ENCODE data around the gene LY9.

The LY9 gene

GRCh38 chr1:160795951-160796383 lies at the start of gene LY9:
TSS of gene LY9 (plus strand) at chr1:160796174. CDS start at chr1:160796188, 14 bp downstream.
- no peak for DNase-seq

- no peak for DNase-seq
Observed at GRCh38 chr1:160746836-160747500, 49.0 kb upstream of the LY9 start.

- no peak for DNase-seq
Observed at GRCh38 chr1:160747717-160748116, 48.3 kb upstream of the LY9 start.

GRCh38 chr1:160748181-160748877 lies 47.6 kb upstream of the LY9 start:
- DNase-seq: no peak

- DNase-seq: no peak
Observed at GRCh38 chr1:160748878-160749269, 47.1 kb upstream of the LY9 start.

- no peak for DNase-seq
Observed at GRCh38 chr1:160750608-160751007, 45.4 kb upstream of the LY9 start.

DNA sequence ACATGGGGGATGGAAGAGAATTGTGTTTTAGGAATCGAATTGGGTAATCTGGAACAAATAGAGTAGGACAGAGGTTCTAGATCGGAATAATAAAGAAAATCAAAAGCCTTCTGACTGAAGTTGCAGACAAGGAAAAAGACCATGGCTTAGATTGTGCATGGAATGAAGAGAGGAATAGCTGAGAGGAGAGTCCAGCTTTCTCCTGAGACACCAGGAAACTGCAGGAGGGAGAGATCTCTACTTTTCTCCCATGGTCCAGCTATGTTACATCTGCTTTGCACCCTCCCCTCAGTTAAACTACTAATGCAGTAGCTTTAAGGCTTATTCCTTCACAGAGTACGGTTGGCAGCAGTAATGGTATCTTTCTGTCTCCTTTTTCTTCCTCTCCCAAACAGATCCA lies 43.6 kb upstream of the LY9 start:
- DNase-seq: no peak

DNA sequence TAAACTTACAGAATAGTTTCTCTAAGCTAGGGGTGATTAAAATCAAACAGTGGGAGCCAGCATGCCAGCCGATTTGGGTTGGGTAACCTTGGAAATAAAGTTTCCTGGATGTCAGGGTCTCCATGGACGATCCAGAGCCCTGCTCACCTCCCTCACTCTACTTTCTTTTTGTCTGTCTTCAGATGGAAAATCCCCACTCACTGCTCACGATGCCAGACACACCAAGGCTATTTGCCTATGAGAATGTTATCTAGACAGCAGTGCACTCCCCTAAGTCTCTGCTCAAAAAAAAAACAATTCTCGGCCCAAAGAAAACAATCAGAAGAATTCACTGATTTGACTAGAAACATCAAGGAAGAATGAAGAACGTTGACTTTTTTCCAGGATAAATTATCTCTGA lies 43.0 kb upstream of the LY9 start:
- no peak for DNase-seq

DNA sequence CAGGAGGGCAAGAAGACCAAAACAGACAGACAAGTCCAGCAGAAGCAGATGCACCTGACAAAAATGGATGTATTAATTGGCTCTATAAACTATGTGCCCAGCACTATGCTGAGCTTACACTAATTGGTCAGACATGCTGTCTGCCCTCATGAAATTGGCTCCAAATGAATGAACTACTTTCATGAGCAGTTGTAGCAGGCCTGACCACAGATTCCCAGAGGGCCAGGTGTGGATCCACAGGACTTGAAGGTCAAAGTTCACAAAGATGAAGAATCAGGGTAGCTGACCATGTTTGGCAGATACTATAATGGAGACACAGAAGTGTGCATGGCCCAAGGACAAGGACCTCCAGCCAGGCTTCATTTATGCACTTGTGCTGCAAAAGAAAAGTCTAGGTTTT lies 42.4 kb upstream of the LY9 start:
- no peak for DNase-seq

GRCh38 chr1:160755461-160755860 lies 40.5 kb upstream of the LY9 start:
- DNase-seq: no peak

- DNase-seq: no peak
Observed at GRCh38 chr1:160755911-160756848, 39.8 kb upstream of the LY9 start.

- DNase-seq: no peak
Observed at GRCh38 chr1:160756849-160757201, 39.1 kb upstream of the LY9 start.

GRCh38 chr1:160758521-160758920 lies 37.5 kb upstream of the LY9 start:
- no peak for DNase-seq

GRCh38 chr1:160759740-160760139 lies 36.2 kb upstream of the LY9 start:
- DNase-seq: no peak

DNA sequence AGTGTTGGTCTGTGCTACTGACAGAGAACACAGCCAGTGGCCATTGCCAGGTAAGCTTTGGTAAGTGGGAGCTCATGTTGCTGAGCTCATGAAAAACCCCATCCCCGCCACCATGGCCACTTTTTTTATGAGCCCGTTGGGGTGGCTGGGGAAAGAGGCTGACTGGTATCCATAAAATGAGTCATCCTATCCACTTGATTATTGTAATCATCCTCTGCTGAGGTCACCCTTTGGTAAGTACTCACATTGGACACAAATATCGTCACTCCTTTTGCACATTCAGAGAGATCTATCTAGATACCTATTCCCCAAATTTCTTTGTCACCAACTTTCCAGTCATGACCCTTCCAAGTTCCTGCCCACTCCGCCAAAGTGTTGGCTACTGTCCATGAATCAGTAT lies 34.9 kb upstream of the LY9 start:
- no peak for DNase-seq

- DNase-seq: no peak
Observed at GRCh38 chr1:160761886-160762285, 34.1 kb upstream of the LY9 start.

DNA sequence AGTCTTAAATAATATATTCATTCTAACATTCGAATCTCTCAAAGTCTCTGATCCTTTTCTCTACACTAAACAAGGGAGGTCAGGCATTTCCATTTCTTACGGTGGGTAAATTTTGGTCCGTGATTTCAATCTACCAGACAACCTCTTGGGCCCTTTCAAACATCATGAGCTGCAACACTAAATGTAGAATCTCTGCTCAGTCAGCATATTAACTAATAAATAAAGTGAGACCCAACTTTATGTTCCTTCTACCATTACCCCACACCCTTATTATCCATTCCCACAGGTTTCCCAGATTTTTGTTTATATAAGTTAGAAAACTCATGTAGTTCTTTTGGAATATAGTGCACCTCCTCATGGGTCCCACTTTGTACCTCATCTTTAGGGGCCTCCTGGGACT lies 32.0 kb upstream of the LY9 start:
- no peak for DNase-seq

- DNase-seq: no peak
Observed at GRCh38 chr1:160767395-160768294, 28.3 kb upstream of the LY9 start.

GRCh38 chr1:160768295-160768657 lies 27.7 kb upstream of the LY9 start:
- DNase-seq: no peak

GRCh38 chr1:160772331-160772730 lies 23.6 kb upstream of the LY9 start:
- DNase-seq: no peak

DNA sequence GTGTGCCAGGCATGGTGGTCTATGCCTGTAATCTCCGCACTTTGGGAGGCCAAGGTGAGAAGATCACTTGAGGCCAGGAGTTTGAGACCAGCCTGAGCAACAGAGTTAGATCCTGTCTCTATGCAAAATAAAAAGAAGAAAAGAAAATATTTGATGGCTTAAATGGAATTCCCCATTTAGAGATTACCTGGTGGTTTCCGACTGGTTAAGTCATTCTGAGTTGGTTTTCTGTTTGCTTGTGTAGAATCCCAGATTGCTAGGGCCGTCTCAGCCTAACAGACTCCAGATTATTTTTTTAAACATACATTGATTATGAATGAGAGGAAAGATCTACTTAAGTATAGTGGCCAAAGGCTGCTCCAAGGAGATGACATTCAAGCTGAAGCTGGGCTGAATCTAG lies 22.9 kb upstream of the LY9 start:
- no peak for DNase-seq

GRCh38 chr1:160774886-160775719 lies 20.9 kb upstream of the LY9 start:
- no peak for DNase-seq
